ENCODE data around the gene TUBB4B.

Gene TUBB4B

GRCh38 chr9:137226338-137227053, 14.6 kb upstream of the TUBB4B start:
- DNase-seq = no peak

- peak; percentile 75 to 84 for DNase-seq
These were observed 13.8 kb upstream of the TUBB4B start, which contains the start of gene RNF224 for GRCh38 chr9:137227054-137227852. Gene RNF224, plus strand, starts transcription at chr9:137227502. Its CDS starts 834 bp downstream, at chr9:137228336.

- no peak for DNase-seq
These were observed 13.1 kb upstream of the TUBB4B start for GRCh38 chr9:137227853-137228505.

GRCh38 chr9:137228506-137228967, 12.6 kb upstream of the TUBB4B start:
- no peak for DNase-seq

- DNase-seq = no peak
These were observed 11.9 kb upstream of the TUBB4B start for GRCh38 chr9:137228968-137229896.

- no peak for DNase-seq
These were observed 11.0 kb upstream of the TUBB4B start for GRCh38 chr9:137229903-137230704.

- no peak for DNase-seq
These were observed 10.2 kb upstream of the TUBB4B start, which contains the start of gene SLC34A3 for GRCh38 chr9:137230705-137231371. Gene SLC34A3, plus strand, starts transcription at chr9:137230901. Its CDS starts 802 bp downstream, at chr9:137231703.

- no peak for DNase-seq
These were observed 9.6 kb upstream of the TUBB4B start for GRCh38 chr9:137231372-137232039.

- no peak for DNase-seq
These were observed 9.0 kb upstream of the TUBB4B start for GRCh38 chr9:137232101-137232500.

GRCh38 chr9:137232510-137232909, 8.6 kb upstream of the TUBB4B start:
- DNase-seq = no peak

- no peak for DNase-seq
These were observed 7.7 kb upstream of the TUBB4B start for GRCh38 chr9:137233143-137233980.

GRCh38 chr9:137234055-137234697, 6.9 kb upstream of the TUBB4B start:
- DNase-seq = no peak

GRCh38 chr9:137234758-137235423, 6.2 kb upstream of the TUBB4B start:
- DNase-seq = no peak

- DNase-seq = no peak
These were observed 5.5 kb upstream of the TUBB4B start for GRCh38 chr9:137235424-137236237.

- peak; percentile 91 to 94 for DNase-seq
These were observed 4.7 kb upstream of the TUBB4B start for GRCh38 chr9:137236238-137236935.

- DNase-seq = no peak
These were observed 4.1 kb upstream of the TUBB4B start for GRCh38 chr9:137236936-137237421.
